ENCODE measurements around the gene LCK. TPM values are rescaled to one million over a fixed set of nuclear protein-coding genes. Genes with fewer than 3 reads are reported as not detected.
A peak's percentile ranks its signal among the peaks of the same experiment; 100 is the strongest.

Gene LCK
- total and polyA plus RNA-seq, 9 of the 15 experiments (the other 6 are each of a cell fraction or from before 2014, with no cell fraction given) = 0.04 to 0.47 (median 0.13) TPM; not detected in 6

DNA sequence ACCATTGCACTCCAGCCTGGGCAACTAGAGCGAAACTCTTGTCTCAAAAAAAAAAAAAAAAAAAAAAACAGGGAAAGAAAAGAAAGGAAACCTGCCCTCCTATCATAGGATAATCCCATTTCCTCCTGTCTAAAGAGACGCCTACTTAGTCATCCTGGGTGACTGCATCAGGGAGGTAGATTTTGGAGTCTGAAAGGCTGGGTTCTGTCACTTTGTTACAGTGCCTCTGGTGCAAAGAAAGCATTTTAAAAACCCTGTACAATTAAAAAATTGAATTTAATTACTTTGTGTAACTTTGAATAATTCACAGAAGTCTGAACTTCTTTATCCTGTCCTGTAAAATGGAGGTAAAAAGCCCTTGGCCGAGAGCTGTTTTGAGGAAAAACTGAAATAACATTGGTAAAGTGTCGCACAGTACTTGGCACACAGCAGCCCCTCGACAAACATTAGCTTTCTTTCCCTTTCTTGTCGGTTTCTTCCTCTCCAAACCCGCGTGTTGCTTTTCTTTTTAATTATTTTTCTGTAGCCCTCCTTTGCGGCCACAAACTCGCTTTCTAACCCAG, 40.2 kb downstream of the LCK start (continued):
- TF ChIP-seq, protein P1, sequence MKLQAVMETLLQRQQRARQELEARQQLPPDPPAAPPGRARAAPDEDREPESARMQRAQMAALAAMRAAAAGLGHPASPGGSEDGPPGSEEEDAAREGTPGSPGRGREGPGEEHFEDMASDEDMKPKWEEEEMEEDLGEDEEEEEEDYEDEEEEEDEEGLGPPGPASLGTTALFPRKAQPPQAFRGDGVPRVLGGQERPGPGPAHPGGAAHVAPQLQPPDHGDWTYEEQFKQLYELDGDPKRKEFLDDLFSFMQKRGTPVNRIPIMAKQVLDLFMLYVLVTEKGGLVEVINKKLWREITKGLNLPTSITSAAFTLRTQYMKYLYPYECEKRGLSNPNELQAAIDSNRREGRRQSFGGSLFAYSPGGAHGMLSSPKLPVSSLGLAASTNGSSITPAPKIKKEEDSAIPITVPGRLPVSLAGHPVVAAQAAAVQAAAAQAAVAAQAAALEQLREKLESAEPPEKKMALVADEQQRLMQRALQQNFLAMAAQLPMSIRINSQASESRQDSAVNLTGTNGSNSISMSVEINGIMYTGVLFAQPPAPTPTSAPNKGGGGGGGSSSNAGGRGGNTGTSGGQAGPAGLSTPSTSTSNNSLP (IDR thresholded peaks at IDR 0.05; ENCODE audit: borderline replicate concordance, low read depth, low read length) = no peak
- TF ChIP-seq, protein P2, sequence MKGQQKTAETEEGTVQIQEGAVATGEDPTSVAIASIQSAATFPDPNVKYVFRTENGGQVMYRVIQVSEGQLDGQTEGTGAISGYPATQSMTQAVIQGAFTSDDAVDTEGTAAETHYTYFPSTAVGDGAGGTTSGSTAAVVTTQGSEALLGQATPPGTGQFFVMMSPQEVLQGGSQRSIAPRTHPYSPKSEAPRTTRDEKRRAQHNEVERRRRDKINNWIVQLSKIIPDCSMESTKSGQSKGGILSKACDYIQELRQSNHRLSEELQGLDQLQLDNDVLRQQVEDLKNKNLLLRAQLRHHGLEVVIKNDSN (CRISPR knock-in tag; IDR thresholded peaks at IDR 0.05) = no peak
- no peak for TF ChIP-seq XRCC5 (IDR thresholded peaks at IDR 0.05; ENCODE audit: low read depth, low read length)
- TF ChIP-seq ZBTB8A (IDR thresholded peaks at IDR 0.05; ENCODE audit: partially characterized antibody) = no peak
- TF ChIP-seq, protein P3, sequence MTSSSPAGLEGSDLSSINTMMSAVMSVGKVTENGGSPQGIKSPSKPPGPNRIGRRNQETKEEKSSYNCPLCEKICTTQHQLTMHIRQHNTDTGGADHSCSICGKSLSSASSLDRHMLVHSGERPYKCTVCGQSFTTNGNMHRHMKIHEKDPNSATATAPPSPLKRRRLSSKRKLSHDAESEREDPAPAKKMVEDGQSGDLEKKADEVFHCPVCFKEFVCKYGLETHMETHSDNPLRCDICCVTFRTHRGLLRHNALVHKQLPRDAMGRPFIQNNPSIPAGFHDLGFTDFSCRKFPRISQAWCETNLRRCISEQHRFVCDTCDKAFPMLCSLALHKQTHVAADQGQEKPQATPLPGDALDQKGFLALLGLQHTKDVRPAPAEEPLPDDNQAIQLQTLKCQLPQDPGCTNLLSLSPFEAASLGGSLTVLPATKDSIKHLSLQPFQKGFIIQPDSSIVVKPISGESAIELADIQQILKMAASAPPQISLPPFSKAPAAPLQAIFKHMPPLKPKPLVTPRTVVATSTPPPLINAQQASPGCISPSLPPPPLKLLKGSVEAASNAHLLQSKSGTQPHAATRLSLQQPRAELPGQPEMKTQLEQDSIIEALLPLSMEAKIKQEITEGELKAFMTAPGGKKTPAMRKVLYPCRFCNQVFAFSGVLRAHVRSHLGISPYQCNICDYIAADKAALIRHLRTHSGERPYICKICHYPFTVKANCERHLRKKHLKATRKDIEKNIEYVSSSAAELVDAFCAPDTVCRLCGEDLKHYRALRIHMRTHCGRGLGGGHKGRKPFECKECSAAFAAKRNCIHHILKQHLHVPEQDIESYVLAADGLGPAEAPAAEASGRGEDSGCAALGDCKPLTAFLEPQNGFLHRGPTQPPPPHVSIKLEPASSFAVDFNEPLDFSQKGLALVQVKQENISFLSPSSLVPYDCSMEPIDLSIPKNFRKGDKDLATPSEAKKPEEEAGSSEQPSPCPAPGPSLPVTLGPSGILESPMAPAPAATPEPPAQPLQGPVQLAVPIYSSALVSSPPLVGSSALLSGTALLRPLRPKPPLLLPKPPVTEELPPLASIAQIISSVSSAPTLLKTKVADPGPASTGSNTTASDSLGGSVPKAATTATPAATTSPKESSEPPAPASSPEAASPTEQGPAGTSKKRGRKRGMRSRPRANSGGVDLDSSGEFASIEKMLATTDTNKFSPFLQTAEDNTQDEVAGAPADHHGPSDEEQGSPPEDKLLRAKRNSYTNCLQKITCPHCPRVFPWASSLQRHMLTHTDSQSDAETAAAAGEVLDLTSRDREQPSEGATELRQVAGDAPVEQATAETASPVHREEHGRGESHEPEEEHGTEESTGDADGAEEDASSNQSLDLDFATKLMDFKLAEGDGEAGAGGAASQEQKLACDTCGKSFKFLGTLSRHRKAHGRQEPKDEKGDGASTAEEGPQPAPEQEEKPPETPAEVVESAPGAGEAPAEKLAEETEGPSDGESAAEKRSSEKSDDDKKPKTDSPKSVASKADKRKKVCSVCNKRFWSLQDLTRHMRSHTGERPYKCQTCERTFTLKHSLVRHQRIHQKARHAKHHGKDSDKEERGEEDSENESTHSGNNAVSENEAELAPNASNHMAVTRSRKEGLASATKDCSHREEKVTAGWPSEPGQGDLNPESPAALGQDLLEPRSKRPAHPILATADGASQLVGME (CRISPR knock-in tag; IDR thresholded peaks at IDR 0.05) = no peak
- peak; percentile 77 for TF ChIP-seq ZNF384 (IDR thresholded peaks at IDR 0.05; ENCODE audit: low read depth, low read length)
- no peak for TF ChIP-seq MEF2D (tag; conservative IDR thresholded peaks at IDR 0.05; ENCODE audit: low read depth)
- no peak for TF ChIP-seq ILF3 (IDR thresholded peaks at IDR 0.05; ENCODE audit: borderline replicate concordance)

Data from K562 (cell line).